Heart left ventricle (tissue), 16 donors: ENCODE data around the gene SMARCAL1. TPM values are rescaled to one million over a fixed set of nuclear protein-coding genes. Genes with fewer than 3 reads are reported as not detected.

Experiments used
- ATAC-seq, 4 donors: fragments of 200-7000 bp; cut with Tn5 transposase; one replicate each; pipeline ENCODE4 v1.9.1; 2020 to 2022; ENCODE audit warnings: moderate library complexity in 4 of 4, mild to moderate bottlenecking in 3 of 4, moderate number of reproducible peaks in 1 of 4
- DNase-seq, 5 donors: peaks; one replicate each; pipeline ENCODE4 v3.0.0-alpha.2; 2020
- H3K27ac ChIP-seq, 12 donors: fragments of 200-600 bp; sonication (generic) in 4 of 12; one replicate each; pipeline versions ENCODE4 v1.5.0 to v1.8.0; 2016 to 2022; ENCODE audit warnings: mild to moderate bottlenecking in 2 of 12
- H3K27me3 ChIP-seq, 9 donors: fragments of 200-600 bp; sonication (generic) in 2 of 9; one replicate each; pipeline versions ENCODE4 v1.5.1 to v1.8.0; 2016 to 2022; ENCODE audit warnings: mild to moderate bottlenecking in 3 of 9
- H3K36me3 ChIP-seq, 9 donors: fragments of 200-600 bp; sonication (generic) in 2 of 9; one replicate each; pipeline versions ENCODE4 v1.5.0 to v1.8.0; 2018 to 2022; ENCODE audit warnings: mild to moderate bottlenecking in 2 of 9
- H3K4me1 ChIP-seq, 12 donors: fragments of 200-600 bp; sonication (generic) in 4 of 12; one replicate each; pipeline versions ENCODE4 v1.5.0 to v1.8.0; 2016 to 2022; ENCODE audit warnings: mild to moderate bottlenecking in 3 of 12
- H3K4me3 ChIP-seq, 12 donors: fragments of 200-600 bp; sonication (generic) in 4 of 12; one replicate each; pipeline versions ENCODE4 v1.5.0 to v1.8.0; 2017 to 2022; ENCODE audit warnings: mild to moderate bottlenecking in 9 of 12, moderate library complexity in 4 of 12
- H3K9me3 ChIP-seq, 12 donors: fragments of 200-600 bp; sonication (generic) in 4 of 12; one replicate each; pipeline versions ENCODE4 v1.5.0 to v1.8.0; 2016 to 2022; ENCODE audit warnings: mild to moderate bottlenecking in 1 of 12
- POLR2A ChIP-seq, 2 donors: fragments of 450-650 bp; IDR thresholded peaks; one replicate each; pipeline ENCODE4 v1.6.1; 2017; ENCODE audit warnings: antibody characterized with exemption in 2 of 2, mild to moderate bottlenecking in 2 of 2, moderate library complexity in 2 of 2
- WGBS, 4 donors: extraction: QIAGEN DNeasy Blood & Tissue Kit in 2 of 4; methylation state at CpG; one replicate each; pipeline versions ENCODE4 v1.1.5 to v1.1.7; 2013 to 2018; 5-methylcytosine and 5-hydroxymethylcytosine counted together
- intact Hi-C, 10 donors: fragments of 100-400 bp; cut with DNase I; formaldehyde crosslinking; loops; one replicate each; pipeline versions ENCODE4 v1.11.1 to v1.14.2; 2022
- polyA plus RNA-seq, 2 donors: library from polyadenylated mRNA; stranded (reverse); fragments of 200-250 nt; gene quantifications; one replicate each; pipeline ENCODE4 v1.2.3, GENCODE V29; 2013
- total RNA-seq, 9 donors: library from RNA; depleted of rRNA in 2 of 9; stranded (reverse); fragments of >200 nt in 2 of 9; fragmentation: NEBNext Ultra II Directional in 3 of 9; extraction: Animal tissue kit (Norgen Biotek cat#: 25700) in 3 of 9; gene quantifications; one replicate each; pipeline versions ENCODE4 v1.1.0 to v1.2.4, GENCODE V29; 2016 to 2023
- TF ChIP-seq, protein P1 (sequence below), 12 donors: fragments of 200-600 bp; sonication (generic) in 4 of 12; IDR thresholded peaks; one replicate each; pipeline versions ENCODE4 v1.5.0 to v1.8.0; 2018 to 2022; ENCODE audit warnings: antibody characterized with exemption in 12 of 12, mild to moderate bottlenecking in 5 of 12
- donor health status: ischemic (EF 13 %, LVEDD 7.1; RV severe dilation, severe dysfunction).
- donor health status: healthy with polysubstance abuse.
- donor health status: DM: no; HTN: yes; CAD: no.
- donor health status: DM: no; HTN: no; CAD: no.
- donor health status: ischemic (EF 25% LVEDD 6.9; RV normal size, moderate dysfunction).
- donor health status: ischemic (EF 25% LVEDD 5.7; RV mildly dilated, moderate dysfunction).
- donor health status: healthy.
- donor health status: DM: yes; HTN: yes; CAD: no.
- donor health status: ischemic (EF 35%, LVEDD 5.7; RV mildly dilated, moderate dysfunction).
- donor health status: nonischemic (EF 11% LVEDD 7.7; RV severe dilation, severe dysfunction).
- donor health status: DM: yes; HTN: yes; CAD: no.
- donor health status: PGD.
- donor health status: ischemic (EF 29% LVEDD 5.4; RV normal size, mild dysfunction).
- donor health status: nonischemic (EF 23%, LVEDD 6.1; RV moderate dilation, normal function).

SMARCAL1 gene
- total and polyA plus RNA-seq, 11 donors, result 5.0 to 17.1 (median 10.6) TPM

DNA sequence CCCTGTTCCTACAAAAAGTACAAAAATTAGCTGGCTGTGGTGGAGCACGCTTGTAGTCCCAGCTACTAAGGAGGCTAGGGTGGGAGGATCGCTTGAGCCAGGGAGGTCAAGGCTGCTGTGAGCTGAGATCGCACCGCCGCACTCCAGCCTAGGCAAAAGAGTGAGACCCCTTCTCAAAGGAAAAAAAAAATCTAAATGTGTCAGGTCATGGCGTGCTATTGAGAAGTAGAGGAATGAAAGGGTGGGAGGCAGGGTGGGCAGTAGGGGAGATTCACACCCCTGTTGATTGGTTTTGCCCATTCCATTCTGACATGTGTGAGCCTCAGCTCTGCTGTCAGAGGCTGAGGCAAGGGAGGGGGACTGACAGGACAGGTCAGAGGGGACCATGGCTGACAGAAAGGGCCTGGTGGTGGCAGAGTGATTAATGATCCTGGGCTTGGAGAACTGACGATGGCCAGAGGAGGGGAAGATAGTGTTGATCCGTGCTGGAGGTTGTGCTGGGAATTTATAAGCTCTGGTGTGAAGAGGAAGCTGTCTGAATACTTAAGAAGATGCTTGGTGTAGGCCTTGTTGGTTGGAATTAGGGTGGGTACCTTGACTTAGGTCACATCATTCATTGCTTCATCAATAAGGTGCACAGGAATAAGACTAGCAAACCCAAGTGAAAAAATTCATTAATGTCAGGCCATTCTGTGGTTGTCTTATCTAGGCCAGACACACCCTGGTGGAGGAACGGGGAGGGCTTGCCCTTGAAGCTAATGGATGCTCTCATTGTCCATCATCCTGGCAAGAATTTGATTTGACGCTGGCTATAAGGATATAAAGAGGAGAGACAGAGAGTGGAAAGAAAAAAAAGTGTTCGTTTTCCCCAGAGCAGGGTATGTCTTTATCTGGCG lies 19.1 kb upstream of the SMARCAL1 start:
- 76 to 82% (median 78%) methylated on average over 12 of the region's 12 CpGs for WGBS, 4 donors
- DNase-seq, result no peak

DNA sequence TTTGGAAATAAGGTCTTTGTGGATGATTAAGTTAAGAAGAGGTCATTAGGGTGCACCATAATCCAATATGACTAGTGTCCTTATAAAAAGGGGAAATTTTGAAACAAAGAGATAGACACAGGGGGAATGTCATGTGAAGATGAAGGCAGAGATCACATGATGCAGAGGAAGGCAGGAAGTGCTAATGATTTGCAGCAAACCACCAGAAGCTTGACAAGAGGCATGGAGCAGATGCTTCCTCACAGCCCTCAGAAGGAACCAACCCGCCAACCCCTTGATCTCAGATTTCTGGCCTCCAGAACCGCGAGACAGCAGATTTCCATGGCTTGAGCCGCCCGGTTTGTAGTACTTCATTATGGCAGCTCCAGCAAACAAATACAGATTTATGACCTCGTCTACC lies 17.4 kb upstream of the SMARCAL1 start:
- no peaks in the 10 kb centered on the region for H3K27me3 ChIP-seq
- no peak overlapping the region for H3K4me3 ChIP-seq
- DNase-seq, result no peak
- TF ChIP-seq POLR2A (IDR thresholded peaks at IDR 0.05), result no peak
- TF ChIP-seq, protein P1, sequence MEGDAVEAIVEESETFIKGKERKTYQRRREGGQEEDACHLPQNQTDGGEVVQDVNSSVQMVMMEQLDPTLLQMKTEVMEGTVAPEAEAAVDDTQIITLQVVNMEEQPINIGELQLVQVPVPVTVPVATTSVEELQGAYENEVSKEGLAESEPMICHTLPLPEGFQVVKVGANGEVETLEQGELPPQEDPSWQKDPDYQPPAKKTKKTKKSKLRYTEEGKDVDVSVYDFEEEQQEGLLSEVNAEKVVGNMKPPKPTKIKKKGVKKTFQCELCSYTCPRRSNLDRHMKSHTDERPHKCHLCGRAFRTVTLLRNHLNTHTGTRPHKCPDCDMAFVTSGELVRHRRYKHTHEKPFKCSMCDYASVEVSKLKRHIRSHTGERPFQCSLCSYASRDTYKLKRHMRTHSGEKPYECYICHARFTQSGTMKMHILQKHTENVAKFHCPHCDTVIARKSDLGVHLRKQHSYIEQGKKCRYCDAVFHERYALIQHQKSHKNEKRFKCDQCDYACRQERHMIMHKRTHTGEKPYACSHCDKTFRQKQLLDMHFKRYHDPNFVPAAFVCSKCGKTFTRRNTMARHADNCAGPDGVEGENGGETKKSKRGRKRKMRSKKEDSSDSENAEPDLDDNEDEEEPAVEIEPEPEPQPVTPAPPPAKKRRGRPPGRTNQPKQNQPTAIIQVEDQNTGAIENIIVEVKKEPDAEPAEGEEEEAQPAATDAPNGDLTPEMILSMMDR (IDR thresholded peaks at IDR 0.05), result no peak
- intact Hi-C loops, result loop anchor here in 2 of 10 donors (10.0 kb wide), 2 partner anchors 150 to 180 kb away; no protein-coding TSS in a partner anchor
- no peaks in the 10 kb centered on the region for H3K4me1 ChIP-seq
- H3K9me3 ChIP-seq, result no peaks in the 10 kb centered on the region
- 82 to 89% (median 85%) methylated on average over 6 of the region's 6 CpGs for WGBS, 4 donors
- peak in 1 of 4 donors; percentile 7 for ATAC-seq
- no peaks in the 10 kb centered on the region for H3K36me3 ChIP-seq
- H3K27ac ChIP-seq, result peak overlapping the region in 1 of 12 donors; percentile 55

More for the DNA sequence above, 19.1 kb upstream of the SMARCAL1 start:
- H3K4me1 ChIP-seq, result peaks cover 0 to 12% (median 0%) of the 10 kb centered on the region in 12 donors
- peaks cover 0 to 2% (median 0%) of the 10 kb centered on the region in 9 donors for H3K27me3 ChIP-seq
- no peak for TF ChIP-seq POLR2A (IDR thresholded peaks at IDR 0.05)
- TF ChIP-seq, protein P1 (IDR thresholded peaks at IDR 0.05), result no peak
- ATAC-seq, result no peak
- H3K36me3 ChIP-seq, result no peaks in the 10 kb centered on the region
- intact Hi-C loops, result loop anchor here in 2 of 10 donors (10.0 kb wide), 2 partner anchors 148 to 178 kb away; no protein-coding TSS in a partner anchor
- H3K27ac ChIP-seq, result no peak overlapping the region
- no peaks in the 10 kb centered on the region for H3K9me3 ChIP-seq
- H3K4me3 ChIP-seq, result no peak overlapping the region

DNA sequence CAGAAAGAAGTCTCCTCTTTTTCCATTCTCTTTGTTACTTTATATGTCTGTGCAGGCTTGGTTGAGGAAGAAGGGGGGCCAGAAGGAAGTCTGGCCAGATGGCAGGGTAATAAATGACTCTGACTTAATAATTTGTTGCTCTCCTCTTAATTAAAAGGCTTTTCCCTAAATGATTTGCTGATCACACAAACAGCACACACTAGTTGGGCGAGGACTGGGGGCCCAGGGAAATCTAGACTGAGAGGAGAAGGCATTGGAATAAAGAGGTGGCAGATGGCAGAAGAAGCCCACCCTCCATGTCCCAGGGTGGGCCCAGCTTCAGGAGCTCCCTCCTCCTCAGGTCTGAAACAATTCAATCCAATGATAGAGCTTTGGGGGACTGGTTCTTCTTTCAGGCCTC lies 12.7 kb upstream of the SMARCAL1 start:
- intact Hi-C loops, result loop anchor here in 7 of 10 donors (10.0 kb wide), 2 partner anchors 155 to 185 kb away; no protein-coding TSS in a partner anchor
- no peak for DNase-seq
- TF ChIP-seq, protein P1 (IDR thresholded peaks at IDR 0.05), result no peak
- Histone ChIP-seq H3K4me1 (no peaks in the 10 kb centered on the region), H3K4me3 (no peak overlapping the region), H3K27ac (no peak overlapping the region), H3K36me3 (no peaks in the 10 kb centered on the region), H3K27me3 (no peaks in the 10 kb centered on the region), H3K9me3 (no peaks in the 10 kb centered on the region)
- 69 to 77% (median 73%) methylated on average over 1 of the region's 1 CpG for WGBS, 4 donors
- no peak for ATAC-seq

DNA sequence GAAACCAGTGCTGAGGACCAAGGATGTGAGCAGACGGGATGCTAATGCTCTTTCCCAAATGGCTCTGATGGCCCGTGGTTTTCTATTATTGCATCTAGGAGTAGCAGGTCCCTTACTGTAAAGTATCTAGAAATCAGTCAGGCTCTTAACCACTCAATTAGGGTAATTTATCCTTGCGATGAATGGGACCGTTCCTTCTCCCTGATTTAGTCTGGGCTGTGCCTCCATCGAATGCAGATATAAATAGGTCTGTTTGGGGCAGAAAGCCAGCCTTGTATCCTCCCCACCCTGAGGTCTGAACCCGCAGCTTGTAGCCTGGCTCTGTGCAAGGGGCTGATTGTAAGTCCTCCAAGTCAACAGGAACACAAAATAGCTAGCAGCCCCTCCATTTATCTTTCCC lies 9.5 kb upstream of the SMARCAL1 start:
- H3K9me3 ChIP-seq, result no peaks in the 10 kb centered on the region
- no peak for ATAC-seq

More for the DNA sequence above, 9.5 kb upstream of the SMARCAL1 start:
- Histone ChIP-seq H3K4me3 (no peak overlapping the region), H3K36me3 (no peaks in the 10 kb centered on the region), H3K27ac (no peak overlapping the region), H3K27me3 (peaks cover 0 to 3% (median 0%) of the 10 kb centered on the region in 9 donors), H3K4me1 (no peaks in the 10 kb centered on the region)
- no peak for TF ChIP-seq POLR2A (IDR thresholded peaks at IDR 0.05)
- DNase-seq, result no peak
- intact Hi-C loops, result loop anchor here in 5 of 10 donors (10.0 kb wide), 1 partner anchor 188 kb away; no protein-coding TSS in a partner anchor
- 61 to 76% (median 64%) methylated on average over 6 of the region's 6 CpGs for WGBS, 4 donors
